Ishikawa (cell line): ENCODE measurements around the gene GRM1.

Experiments used
- CEBPB ChIP-seq: IDR thresholded peaks from 2 replicates; pipeline ENCODE4 v1.6.1; 2012
- CREB1 ChIP-seq: IDR thresholded peaks from 2 replicates; pipeline ENCODE4 v1.6.1; 2012; ENCODE audit warnings: low read depth
- EGR1 ChIP-seq: IDR thresholded peaks from 2 replicates; pipeline ENCODE4 v1.6.1; 2012
- EP300 ChIP-seq: IDR thresholded peaks from 2 replicates; pipeline ENCODE4 v1.6.1; 2012; ENCODE audit warnings: borderline replicate concordance
- FOXM1 ChIP-seq: IDR thresholded peaks from 2 replicates; pipeline ENCODE4 v1.6.1; 2012; ENCODE audit warnings: low read depth, borderline replicate concordance
- NFIC ChIP-seq: IDR thresholded peaks from 2 replicates; pipeline ENCODE4 v1.6.1; 2012
- RAD21 ChIP-seq: IDR thresholded peaks from 2 replicates; pipeline ENCODE4 v1.6.1; 2012; ENCODE audit warnings: low read depth
- REST ChIP-seq: IDR thresholded peaks from 2 replicates; pipeline ENCODE4 v1.6.1; 2012; ENCODE audit warnings: low read depth, mild to moderate bottlenecking
- TAF1 ChIP-seq: IDR thresholded peaks from 2 replicates; pipeline ENCODE4 v1.6.1; 2012; ENCODE audit warnings: low read depth, mild to moderate bottlenecking
- TCF12 ChIP-seq: IDR thresholded peaks from 2 replicates; pipeline ENCODE4 v1.6.1; 2012; ENCODE audit warnings: low read depth
- TEAD4 ChIP-seq: IDR thresholded peaks from 2 replicates; pipeline ENCODE4 v1.6.1; 2012
- YY1 ChIP-seq: IDR thresholded peaks from 2 replicates; pipeline ENCODE4 v1.6.1; 2012; ENCODE audit warnings: low read depth
- ZBTB7A ChIP-seq: IDR thresholded peaks from 2 replicates; pipeline ENCODE4 v1.6.1; 2012; ENCODE audit warnings: low read depth
- TF ChIP-seq, protein P1 (sequence below): IDR thresholded peaks from 2 replicates; pipeline ENCODE4 v1.6.1; 2012
- TF ChIP-seq, protein P2 (sequence below): IDR thresholded peaks from 2 replicates; pipeline ENCODE4 v1.6.1; 2012

GRM1 gene

GRCh38 chr6:146397638-146398037, 368.8 kb downstream of the GRM1 start:
- no peak for TF ChIP-seq RAD21
- no peak for TF ChIP-seq EP300
- TF ChIP-seq TEAD4: no peak

DNA sequence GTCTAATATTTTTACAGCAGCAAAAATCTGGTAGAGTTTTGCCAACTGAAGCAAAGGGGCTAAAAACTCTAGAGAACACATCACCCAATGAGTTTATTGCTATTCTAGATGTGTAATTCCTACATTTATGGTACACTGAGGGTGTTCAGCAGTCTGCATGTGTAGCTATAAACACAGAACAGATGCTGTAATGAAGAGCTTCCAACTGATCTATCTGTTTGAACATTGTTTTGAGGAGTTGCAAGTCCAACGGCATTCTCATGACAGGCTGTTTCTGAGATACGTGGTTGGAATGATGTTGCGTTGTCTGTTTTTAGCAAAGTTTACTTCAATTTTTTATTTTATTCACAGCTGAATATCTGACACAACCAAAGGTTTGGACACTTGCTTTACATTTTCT, 373.6 kb downstream of the GRM1 start:
- TF ChIP-seq YY1: no peak
- TF ChIP-seq EP300: no peak
- no peak for TF ChIP-seq REST
- TF ChIP-seq TCF12: no peak
- TF ChIP-seq, protein P1, sequence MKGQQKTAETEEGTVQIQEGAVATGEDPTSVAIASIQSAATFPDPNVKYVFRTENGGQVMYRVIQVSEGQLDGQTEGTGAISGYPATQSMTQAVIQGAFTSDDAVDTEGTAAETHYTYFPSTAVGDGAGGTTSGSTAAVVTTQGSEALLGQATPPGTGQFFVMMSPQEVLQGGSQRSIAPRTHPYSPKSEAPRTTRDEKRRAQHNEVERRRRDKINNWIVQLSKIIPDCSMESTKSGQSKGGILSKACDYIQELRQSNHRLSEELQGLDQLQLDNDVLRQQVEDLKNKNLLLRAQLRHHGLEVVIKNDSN: no peak
- TF ChIP-seq, protein P2, sequence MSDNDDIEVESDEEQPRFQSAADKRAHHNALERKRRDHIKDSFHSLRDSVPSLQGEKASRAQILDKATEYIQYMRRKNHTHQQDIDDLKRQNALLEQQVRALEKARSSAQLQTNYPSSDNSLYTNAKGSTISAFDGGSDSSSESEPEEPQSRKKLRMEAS: no peak
- TF ChIP-seq EGR1: no peak
- TF ChIP-seq FOXM1: no peak
- no peak for TF ChIP-seq RAD21
- TF ChIP-seq NFIC: no peak
- no peak for TF ChIP-seq CREB1
- TF ChIP-seq ZBTB7A: no peak
- no peak for TF ChIP-seq CEBPB
- TF ChIP-seq TAF1: no peak
- no peak for TF ChIP-seq TEAD4

DNA sequence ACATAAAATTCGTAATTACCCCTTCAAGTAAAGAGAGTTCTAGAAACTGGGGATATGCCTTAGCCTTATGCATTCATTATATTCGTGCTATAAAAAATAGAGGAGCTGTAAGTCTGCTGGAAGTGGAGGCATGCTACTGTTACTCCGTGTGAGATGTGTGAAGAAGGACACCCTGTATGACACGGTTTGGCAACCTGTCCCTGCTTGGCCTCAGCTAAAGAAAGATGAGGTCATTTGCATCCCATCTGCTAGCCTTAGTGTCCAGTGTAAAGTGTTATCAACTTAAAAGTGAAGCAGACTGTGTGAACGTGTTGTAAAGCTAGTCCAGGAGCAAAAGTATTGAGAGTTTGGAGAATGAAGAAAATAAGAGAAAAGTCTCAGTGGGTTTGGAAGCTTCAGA, 379.7 kb downstream of the GRM1 start:
- TF ChIP-seq FOXM1: no peak
- no peak for TF ChIP-seq CEBPB
- TF ChIP-seq, protein P2: no peak
- TF ChIP-seq TCF12: no peak
- TF ChIP-seq, protein P1: no peak
- no peak for TF ChIP-seq CREB1
- TF ChIP-seq NFIC: no peak
- TF ChIP-seq RAD21: no peak
- no peak for TF ChIP-seq EGR1
- TF ChIP-seq YY1: no peak
- TF ChIP-seq REST: no peak
- no peak for TF ChIP-seq ZBTB7A
- TF ChIP-seq TEAD4: no peak
- TF ChIP-seq EP300: no peak
- no peak for TF ChIP-seq TAF1

DNA sequence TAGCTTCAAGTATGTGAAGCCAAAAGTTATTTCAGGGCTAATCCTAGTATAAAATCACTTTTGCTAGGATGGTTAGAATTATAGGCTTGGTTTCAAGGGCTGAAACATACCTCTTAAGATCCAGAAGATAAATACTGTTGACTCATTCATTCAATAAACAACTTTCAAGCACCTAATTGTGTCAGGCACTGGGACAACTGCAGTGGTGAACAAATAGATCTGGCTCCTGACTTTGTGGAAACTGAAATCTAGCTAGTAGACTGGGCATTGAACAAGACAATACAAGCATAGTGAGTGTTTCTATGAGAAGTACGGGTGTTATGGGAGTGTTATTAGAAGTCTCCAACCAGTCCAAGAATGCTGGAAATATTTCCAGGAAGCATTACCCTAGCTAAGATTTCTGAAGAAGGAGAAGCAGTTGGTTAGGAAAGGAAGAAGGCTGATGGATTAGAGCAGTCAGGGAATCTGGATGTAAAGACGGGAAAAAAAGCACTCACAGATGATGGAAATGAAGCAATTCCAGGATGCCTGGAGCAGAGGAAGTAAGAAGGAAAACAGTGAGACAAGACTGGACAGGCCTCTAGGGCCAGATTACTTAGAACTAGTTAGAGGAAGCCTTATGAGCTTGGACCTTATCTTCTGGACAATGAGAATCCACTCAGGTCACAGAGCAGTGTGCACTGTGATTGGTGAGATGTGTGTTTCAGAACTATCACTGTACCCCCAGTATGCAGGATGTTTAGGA, 382.2 kb downstream of the GRM1 start:
- TF ChIP-seq, protein P1: no peak
- TF ChIP-seq TAF1: no peak
- TF ChIP-seq CEBPB: no peak
- TF ChIP-seq CREB1: no peak
- TF ChIP-seq RAD21: no peak
- TF ChIP-seq REST: no peak
- no peak for TF ChIP-seq TCF12
